MM.1S (cell line): Measurements from ENCODE around the gene RPS6KA2.

ENCODE experiments used
- CTCF ChIP-seq: fragments of 300-600 bp; sonication (generic); IDR thresholded peaks from 2 replicates; pipeline ENCODE4 v1.5.1; 2016; ENCODE audit warnings: antibody characterized with exemption, low read length, mixed read lengths
- EZH2 ChIP-seq: fragments of 300-600 bp; sonication (generic); optimal IDR thresholded peaks from 2 replicates; pipeline ENCODE3; 2017; ENCODE audit warnings: low read depth, mild to moderate bottlenecking, antibody characterized with exemption, low read length, mixed read lengths
- EZH2phosphoT487 ChIP-seq: fragments of 300-600 bp; sonication (generic); IDR thresholded peaks from 2 replicates; pipeline ENCODE4 v1.6.1; 2018; ENCODE audit warnings: antibody characterized with exemption, low read length

GRCh38 chr6:166478782-166479592 is 148.1 kb downstream of the RPS6KA2 start:
- no peak for TF ChIP-seq CTCF
- TF ChIP-seq EZH2 = no peak
- no peak for TF ChIP-seq EZH2phosphoT487
